ENCODE data around the gene RAB6A. TPM values are rescaled to one million over a fixed set of nuclear protein-coding genes. Genes with fewer than 3 reads are reported as not detected.

RAB6A gene
- total and polyA plus RNA-seq, 10 of the 15 experiments (the other 5 are each of a cell fraction or from before 2014, with no cell fraction given) = 9.8 to 107 (median 34.1) TPM

GRCh38 chr11:73726825-73727224 is 34.0 kb downstream of the RAB6A start:
- ChIA-PET CTCF (interaction anchor here (0.6 to 1.7 kb wide), 3 partner anchors 19 to 70 kb away, joined by 3 to 6 read pairs (median 3); no protein-coding TSS in a partner anchor), POLR2A (no interaction called here)

More at GRCh38 chr11:73726825-73727224, 34.0 kb downstream of the RAB6A start:
- BruUV-seq (replicated peaks) = no TSS peak
- H3K79me2 ChIP-seq (ENCODE audit: control insufficient read depth, insufficient read depth, low read length) = no peaks in the 10 kb centered on the region; the same call in none of the 2 replicates
- H3K9me3 ChIP-seq (replicated peaks; ENCODE audit: control insufficient read depth, insufficient read depth, low read length) = no peaks in the 10 kb centered on the region; the same call in 1 of the 3 replicates
- DNase-seq (ENCODE audit: low read depth, low spot score) (no peak), ATAC-seq (no peak), FAIRE-seq (no peak)
- WGBS (ENCODE audit: insufficient coverage, insufficient replicate concordance, low lambda C conversion rate, missing lambda C conversion rate) = 100% methylated on average over 2 of the region's 2 CpGs
- H3K4me1 ChIP-seq (ENCODE audit: control insufficient read depth, insufficient read depth, low read length) = no peaks in the 10 kb centered on the region
- no peak overlapping the region for H3K9ac ChIP-seq (ENCODE audit: control insufficient read depth, insufficient read depth, low read length)
- SMC1A ChIA-PET (ENCODE audit: uncharacterized antibody, unreplicated experiment) = no interaction called here
- H2AFZ ChIP-seq (ENCODE audit: control insufficient read depth, low read depth, low read length) = no peak overlapping the region
- H3K27me3 ChIP-seq (replicated peaks in 1 of 2; ENCODE audit: control insufficient read depth in 2 of 2, insufficient read depth in 2 of 2, low read length in 1 of 2) = no peaks in the 10 kb centered on the region
- no peaks in the 10 kb centered on the region for H4K20me1 ChIP-seq (ENCODE audit: control insufficient read depth, insufficient read depth)
- in situ Hi-C loops (cut with MboI) = no loop called here
- no peak overlapping the region for H3K27ac ChIP-seq (ENCODE audit: control insufficient read depth, insufficient read depth)
- TF ChIP-seq HDAC6 (IDR thresholded peaks at IDR 0.05; ENCODE audit: unreplicated experiment) (no peak), NR2F1 (conservative IDR thresholded peaks at IDR 0.05) (no peak), SKIL (IDR thresholded peaks at IDR 0.05; ENCODE audit: low read depth, poor library complexity, severe bottlenecking) (no peak), GABPA (IDR thresholded peaks at IDR 0.05; ENCODE audit: low read depth) (no peak), ASH2L (IDR thresholded peaks at IDR 0.05; ENCODE audit: borderline replicate concordance, low read depth) (no peak), ZNF687 (IDR thresholded peaks at IDR 0.05) (no peak)
- intact Hi-C loops (cut with micrococcal nuclease; ENCODE audit: unreplicated experiment) = no loop called here
- H3K4me3 ChIP-seq = no peak overlapping the region
- no peak overlapping the region for H3K4me2 ChIP-seq (ENCODE audit: control insufficient read depth, insufficient read depth)
- H3K36me3 ChIP-seq (ENCODE audit: control insufficient read depth in 2 of 2, insufficient read depth in 2 of 2, low read length in 1 of 2) = peaks cover 2 to 9% of the 10 kb centered on the region in 2 experiments; a peak in 2 of 4 replicates
- RAD21 ChIA-PET (ENCODE audit: unreplicated experiment) = no interaction called here

Measured in GM12878 (cell line).